HG03097 (cell line): ENCODE measurements around the gene ZNF141.
"Not testable (repeated sequence)": the region's sequence is repeated elsewhere in the genome, so short reads cannot be mapped to it uniquely, and the experiment has no call there.

Experiments used
- ATAC-seq: cut with Tn5 transposase; IDR thresholded peaks from one replicate; pipeline ENCODE4 v1.9.1; 2021; ENCODE audit not compliant: unreplicated experiment, low FRiP score

The ZNF141 gene

GRCh38 chr4:337143-337931 is at the start of gene ZNF141:
ZNF141 (plus strand) TSS chr4:337814; CDS start chr4:337984, 170 bp downstream.
- ATAC-seq: peak; percentile 95

- ATAC-seq: no peak
Measured at GRCh38 chr4:288891-289290, 48.7 kb upstream of the ZNF141 start.

- no peak for ATAC-seq
Measured at GRCh38 chr4:294732-295131, 42.9 kb upstream of the ZNF141 start.

- no peak for ATAC-seq
Measured at GRCh38 chr4:302381-302780, 35.2 kb upstream of the ZNF141 start.

- not testable (repeated sequence) for ATAC-seq
Measured at GRCh38 chr4:304516-304915, 33.1 kb upstream of the ZNF141 start.

GRCh38 chr4:304969-305680 is 32.5 kb upstream of the ZNF141 start, which contains the start of gene ZNF732:
ZNF732 (minus strand) TSS chr4:305474; CDS start chr4:305310, 164 bp downstream.
- ATAC-seq: no peak

GRCh38 chr4:306551-306961 is 31.1 kb upstream of the ZNF141 start:
- ATAC-seq: peak; percentile 84

- ATAC-seq: no peak
Measured at GRCh38 chr4:309807-310206, 27.8 kb upstream of the ZNF141 start.

GRCh38 chr4:314296-314903 is 23.2 kb upstream of the ZNF141 start:
- ATAC-seq: no peak

GRCh38 chr4:328729-329128 is 8.9 kb upstream of the ZNF141 start:
- no peak for ATAC-seq

- ATAC-seq: no peak
Measured at GRCh38 chr4:335515-335914, 2.1 kb upstream of the ZNF141 start.

- ATAC-seq: no peak
Measured at GRCh38 chr4:336099-336892, 1.3 kb upstream of the ZNF141 start.

GRCh38 chr4:336893-337142 is 796 bp upstream of the ZNF141 start:
- ATAC-seq: no peak

- ATAC-seq: peak; percentile 26
Measured at GRCh38 chr4:337932-338758, 531 bp downstream of the ZNF141 start.

- ATAC-seq: no peak
Measured at GRCh38 chr4:338759-339097, 1.1 kb downstream of the ZNF141 start.

- ATAC-seq: no peak
Measured at GRCh38 chr4:340011-340410, 2.4 kb downstream of the ZNF141 start.

- no peak for ATAC-seq
Measured at GRCh38 chr4:373062-373839, 35.6 kb downstream of the ZNF141 start.

GRCh38 chr4:374298-375160 is 36.9 kb downstream of the ZNF141 start:
- no peak for ATAC-seq
